ENCODE results near the gene BCAS3.
"Not testable (repeated sequence)": the region's sequence is repeated elsewhere in the genome, so short reads cannot be mapped to it uniquely, and the experiment has no call there.

- not testable (repeated sequence) for TF ChIP-seq POLR2A (IDR thresholded peaks at IDR 0.05; ENCODE audit: low read length); GATA1 (IDR thresholded peaks at IDR 0.05; ENCODE audit: low read depth, low read length)
Measured at GRCh38 chr17:60771621-60772020, 94.0 kb downstream of the BCAS3 start.

All from erythroblast (primary cell).